Activated CD4-positive, CD25-positive, alpha-beta regulatory T cell treated with anti-CD3 and anti-CD28 coated beads, Interleukin-2, amount 50 U/mL, for 24 hours (primary cell): ENCODE measurements around the gene CEP41.

Experiments
- ATAC-seq, 2 donors: fragments of 150-1000 bp; cut with Tn5 transposase; one replicate each; pipeline ENCODE4 v1.10.0; 2021; ENCODE audit warnings: mild to moderate bottlenecking in 1 of 2, moderate library complexity in 1 of 2

Gene CEP41

DNA sequence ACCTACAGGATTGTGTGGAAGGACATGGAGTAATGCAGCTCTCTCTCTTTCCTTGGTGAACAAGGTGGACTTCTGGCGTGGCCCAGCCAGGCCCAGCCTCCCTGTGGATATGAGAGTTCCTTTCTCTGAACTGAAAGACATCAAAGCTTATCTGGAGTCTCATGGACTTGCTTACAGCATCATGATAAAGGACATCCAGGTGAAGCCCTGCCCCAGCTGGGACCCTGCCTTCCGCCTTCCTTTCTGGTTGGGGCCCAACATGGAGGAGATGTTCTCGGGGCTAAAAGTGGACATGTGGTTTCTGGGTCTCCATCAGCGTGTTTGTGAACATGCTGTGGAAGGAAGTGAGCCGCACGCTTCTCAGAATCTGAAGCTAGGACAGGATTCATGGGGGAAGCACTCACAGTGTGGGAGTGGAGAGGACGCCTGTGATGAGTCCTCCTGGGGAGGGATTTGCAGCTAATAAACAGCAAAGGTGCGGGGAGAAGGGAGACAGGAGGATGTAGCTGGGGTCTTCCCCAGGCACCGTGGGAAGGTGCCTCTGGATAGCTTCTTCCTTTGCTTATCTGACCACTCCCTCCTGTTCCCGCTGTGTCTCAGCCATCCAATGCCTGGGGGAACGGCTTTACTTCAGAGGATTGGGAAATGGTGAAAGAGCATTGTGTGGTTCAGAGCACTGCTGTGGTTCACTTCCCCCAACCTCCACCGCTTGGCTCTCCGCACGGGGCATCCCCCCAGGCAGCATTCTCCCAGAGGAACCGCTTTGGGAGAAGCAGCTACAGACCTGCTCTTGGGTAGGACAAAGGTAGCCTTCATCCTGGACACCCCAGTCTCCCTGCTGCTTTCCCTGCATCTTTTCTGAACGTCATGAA is 90.7 kb downstream of the CEP41 start:
- no peak for ATAC-seq

DNA sequence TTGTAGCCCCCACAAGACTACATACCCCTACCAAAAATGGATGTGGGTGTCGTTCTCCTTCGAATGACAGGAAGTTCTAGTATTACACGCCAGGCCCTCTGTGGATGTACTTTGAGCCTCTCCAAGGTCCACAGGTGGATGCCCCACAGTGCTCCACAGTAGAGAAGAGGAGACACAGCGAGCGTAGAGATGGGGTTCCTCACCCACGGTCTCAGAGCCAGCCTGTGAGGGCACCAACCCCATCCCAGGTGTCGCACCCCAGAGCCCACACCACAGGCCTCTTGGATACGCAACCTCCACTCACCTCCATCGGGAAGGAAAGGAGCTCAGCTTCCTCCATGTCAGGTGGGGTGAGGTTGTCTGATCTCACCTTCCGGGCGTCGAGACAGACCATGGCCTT is 93.9 kb downstream of the CEP41 start:
- ATAC-seq, result no peak

DNA sequence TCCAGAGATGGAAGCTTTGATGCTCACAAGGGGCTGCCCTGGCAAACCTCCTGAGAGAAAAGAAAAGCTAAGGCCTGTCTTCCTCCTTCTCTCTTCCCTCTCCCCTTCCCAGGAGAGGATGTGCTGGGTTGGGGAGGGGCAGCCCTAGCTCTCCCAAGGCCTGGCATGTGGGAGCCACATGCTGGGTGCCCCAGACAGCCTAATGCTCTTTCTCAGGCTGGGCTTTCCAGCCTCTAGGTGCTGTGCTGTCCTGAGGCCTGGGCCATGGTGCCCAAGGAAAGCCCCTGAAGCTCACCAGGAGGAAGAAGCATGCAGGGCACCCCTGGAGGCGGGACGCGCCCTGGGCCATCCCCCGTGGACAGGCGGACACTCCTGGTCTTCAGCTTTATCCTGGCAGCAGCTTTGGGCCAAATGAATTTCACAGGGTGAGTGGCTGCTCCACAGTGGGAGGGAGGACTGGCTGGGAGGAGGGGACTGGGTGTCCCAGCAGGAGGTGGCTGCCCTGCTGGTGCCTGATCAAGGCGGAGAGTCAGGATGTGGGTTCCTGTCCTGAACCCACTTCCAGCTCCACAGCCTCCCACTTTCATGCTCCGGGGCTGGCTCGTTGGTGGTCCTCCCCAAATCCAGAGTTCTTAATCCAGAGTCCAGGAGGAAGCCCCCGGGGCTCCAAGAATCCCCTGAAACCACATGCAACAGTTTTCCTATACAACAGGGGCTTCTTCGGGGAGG is 94.5 kb downstream of the CEP41 start:
- ATAC-seq, result peak in 1 of 2 donors; percentile 10

DNA sequence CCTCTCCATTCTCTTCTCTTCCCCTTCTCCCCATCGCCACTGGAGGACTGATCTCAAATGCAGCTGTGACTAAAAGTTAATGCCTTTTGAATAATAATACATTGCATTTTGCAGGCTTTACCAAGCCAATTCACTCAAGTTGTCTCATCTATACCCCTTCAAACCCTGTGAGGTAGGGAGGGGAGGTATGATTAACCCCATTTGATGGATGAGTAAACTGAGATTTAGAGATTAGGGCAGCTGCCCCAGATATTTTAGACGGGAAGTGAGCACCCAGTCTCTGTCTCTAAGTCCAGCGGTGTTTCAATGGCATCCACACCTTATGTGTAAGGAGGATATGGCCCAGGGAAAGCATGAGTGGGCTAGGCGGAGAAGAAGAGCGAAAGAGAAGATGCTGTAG is 95.1 kb downstream of the CEP41 start:
- ATAC-seq, result no peak

DNA sequence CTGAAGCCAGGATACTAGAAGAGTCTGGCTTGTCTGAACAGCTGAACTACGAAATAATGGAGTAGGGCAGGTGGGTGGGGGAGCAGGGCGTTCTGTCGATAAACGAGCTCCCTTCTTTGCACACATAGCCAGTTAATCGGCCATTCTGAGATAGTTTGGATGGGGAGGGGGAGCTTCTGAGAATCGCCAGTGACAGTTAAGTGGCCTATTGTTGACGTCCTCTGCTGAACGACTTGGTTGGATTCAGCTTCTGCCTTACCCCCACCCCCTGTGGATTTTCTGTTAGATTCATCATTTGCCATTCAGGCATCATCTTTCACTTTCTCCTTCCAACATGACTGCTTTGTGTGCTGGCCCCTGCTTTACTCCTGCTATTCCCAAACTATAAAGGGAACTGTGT is 95.7 kb downstream of the CEP41 start:
- no peak for ATAC-seq

DNA sequence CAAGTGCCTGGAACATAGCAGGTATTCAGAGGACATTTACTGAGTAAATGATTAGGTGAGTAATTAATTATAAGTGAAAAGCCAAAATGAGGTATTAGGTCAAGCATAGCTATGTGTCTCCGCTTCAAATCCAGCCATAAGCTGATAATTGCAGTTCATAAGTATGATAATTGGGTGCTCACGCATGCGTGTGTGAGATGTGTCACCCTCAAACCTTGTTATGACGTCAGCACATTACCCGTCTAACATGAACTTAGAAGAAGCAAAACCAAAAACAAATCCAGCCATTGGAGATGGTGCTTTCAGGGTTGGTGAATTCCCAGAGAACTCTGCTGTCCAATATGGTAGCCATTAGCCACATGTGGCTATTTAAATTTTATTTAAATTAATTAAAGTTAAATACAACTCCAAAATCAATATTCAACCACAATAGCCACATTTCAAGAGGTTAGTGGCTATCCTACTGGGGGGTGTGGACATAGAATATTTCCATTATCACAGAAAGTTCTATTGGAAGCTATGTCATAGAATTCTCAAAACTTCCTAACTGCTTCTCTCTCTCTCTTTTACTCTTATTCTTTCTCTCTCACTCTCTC is 96.4 kb downstream of the CEP41 start, which contains the start of gene CPA5:
Gene CPA5 (plus strand): TSS at position 546 of the 596 bp plus-strand sequence. CDS start 1,670 bp downstream, outside the sequence.
- ATAC-seq, result no peak
